ENCODE data around the gene SFMBT2. TPM values are rescaled to one million over a fixed set of nuclear protein-coding genes. Genes with fewer than 3 reads are reported as not detected.

Gene SFMBT2
- total and polyA plus RNA-seq, 4 donors: 2.9 to 11.0 (median 6.5) TPM

GRCh38 chr10:7374795-7375194 lies 36.0 kb downstream of the SFMBT2 start:
- H3K36me3 ChIP-seq (ENCODE audit: control insufficient read depth in 4 of 4, insufficient read depth in 4 of 4, low read length in 4 of 4): peaks cover 0 to 7% (median 3%) of the 10 kb centered on the region in 4 donors
- no peaks in the 10 kb centered on the region for H3K27me3 ChIP-seq (ENCODE audit: control insufficient read depth in 3 of 3, insufficient read depth in 3 of 3, low read length in 2 of 3)
- DNase-seq: no peak
- H3K9ac ChIP-seq (ENCODE audit: insufficient read depth in 1 of 2, low read length in 2 of 2): no peak overlapping the region
- ATAC-seq (ENCODE audit: insufficient read depth, low FRiP score): no peak
- H3K4me1 ChIP-seq (ENCODE audit: control insufficient read depth in 5 of 5, insufficient read depth in 5 of 5, low read length in 5 of 5): peaks cover 0 to 2% (median 0%) of the 10 kb centered on the region in 5 donors
- H3K9me3 ChIP-seq (ENCODE audit: control insufficient read depth in 4 of 4, insufficient read depth in 3 of 4, low read length in 3 of 4): peaks cover 0 to 7% (median 0%) of the 10 kb centered on the region in 4 donors
- no peak overlapping the region for H3K4me3 ChIP-seq
- TF ChIP-seq CTCF (IDR thresholded peaks at IDR 0.05; ENCODE audit: control extremely low read depth, extremely low read depth): no peak
- H3K27ac ChIP-seq (ENCODE audit: low read depth in 1 of 2, low read length in 1 of 2): no peak overlapping the region
- WGBS, 2 donors: 93 to 94% methylated on average over 5 of the region's 5 CpGs

DNA sequence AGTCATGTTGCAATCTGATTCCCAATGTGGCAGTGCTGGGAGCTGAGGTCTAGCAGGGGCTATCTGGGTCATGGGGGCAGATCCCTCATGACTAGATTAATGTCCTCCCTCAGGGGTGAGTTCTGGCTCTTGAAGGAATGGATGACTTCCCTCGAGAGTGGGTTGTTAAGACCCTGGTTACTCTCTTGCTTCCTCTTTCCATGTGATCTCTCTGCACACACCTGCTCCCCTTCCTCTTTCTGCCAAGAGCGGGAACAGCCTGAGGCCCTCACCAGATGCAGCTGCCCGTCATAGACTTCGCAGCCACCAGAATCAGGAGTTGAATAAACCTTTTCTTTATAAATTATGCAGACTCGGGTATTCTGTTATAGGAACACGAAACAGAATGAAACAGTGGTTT lies 37.8 kb downstream of the SFMBT2 start:
- WGBS, 2 donors: 90% methylated on average over 6 of the region's 6 CpGs
- no peak overlapping the region for H3K9ac ChIP-seq (ENCODE audit: insufficient read depth in 1 of 2, low read length in 2 of 2)
- no peak overlapping the region for H3K4me3 ChIP-seq
- TF ChIP-seq CTCF (IDR thresholded peaks at IDR 0.05; ENCODE audit: control extremely low read depth, extremely low read depth): no peak
- no peaks in the 10 kb centered on the region for H3K27me3 ChIP-seq (ENCODE audit: control insufficient read depth in 3 of 3, insufficient read depth in 3 of 3, low read length in 2 of 3)
- no peak for DNase-seq
- no peak for ATAC-seq (ENCODE audit: insufficient read depth, low FRiP score)
- peaks cover 0 to 2% (median 0%) of the 10 kb centered on the region in 5 donors for H3K4me1 ChIP-seq (ENCODE audit: control insufficient read depth in 5 of 5, insufficient read depth in 5 of 5, low read length in 5 of 5)
- H3K36me3 ChIP-seq (ENCODE audit: control insufficient read depth in 4 of 4, insufficient read depth in 4 of 4, low read length in 4 of 4): peaks cover 3 to 6% (median 4%) of the 10 kb centered on the region in 4 donors
- H3K9me3 ChIP-seq (ENCODE audit: control insufficient read depth in 4 of 4, insufficient read depth in 3 of 4, low read length in 3 of 4): peaks cover 0 to 7% (median 0%) of the 10 kb centered on the region in 4 donors
- no peak overlapping the region for H3K27ac ChIP-seq (ENCODE audit: low read depth in 1 of 2, low read length in 1 of 2)

DNA sequence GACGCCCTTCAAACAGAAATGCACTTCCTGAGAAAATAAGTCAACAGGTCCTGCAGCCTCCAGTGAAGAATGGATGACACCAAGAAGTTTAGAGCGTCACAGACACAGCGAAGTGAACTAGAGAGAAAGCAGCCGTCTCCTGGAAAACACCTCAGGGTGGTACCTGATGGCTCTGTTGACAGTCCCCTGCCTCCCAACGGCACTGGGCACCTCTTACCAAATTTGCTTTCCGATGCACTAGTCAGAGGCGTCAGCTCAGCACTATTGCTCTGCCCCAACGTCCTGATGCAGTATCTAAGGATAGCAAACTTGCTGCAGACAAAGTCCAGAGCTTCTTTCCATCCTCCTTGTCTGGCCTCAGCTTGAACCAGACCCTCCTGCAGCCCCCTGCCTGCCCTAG lies 38.3 kb downstream of the SFMBT2 start:
- no peak for TF ChIP-seq CTCF (IDR thresholded peaks at IDR 0.05; ENCODE audit: control extremely low read depth, extremely low read depth)
- peaks cover 0 to 6% (median 4%) of the 10 kb centered on the region in 4 donors for H3K36me3 ChIP-seq (ENCODE audit: control insufficient read depth in 4 of 4, insufficient read depth in 4 of 4, low read length in 4 of 4)
- WGBS, 2 donors: 96% methylated on average over 8 of the region's 8 CpGs

GRCh38 chr10:7370511-7370910 lies 40.3 kb downstream of the SFMBT2 start:
- Histone ChIP-seq H3K36me3 (ENCODE audit: control insufficient read depth in 4 of 4, insufficient read depth in 4 of 4, low read length in 4 of 4) (peaks cover 4 to 16% (median 7%) of the 10 kb centered on the region in 4 donors), H3K9me3 (ENCODE audit: control insufficient read depth in 4 of 4, insufficient read depth in 3 of 4, low read length in 3 of 4) (peaks cover 0 to 6% (median 0%) of the 10 kb centered on the region in 4 donors), H3K4me1 (ENCODE audit: control insufficient read depth in 5 of 5, insufficient read depth in 5 of 5, low read length in 5 of 5) (peaks cover 0 to 4% (median 0%) of the 10 kb centered on the region in 5 donors), H3K27ac (ENCODE audit: low read depth in 1 of 2, low read length in 1 of 2) (no peak overlapping the region), H3K9ac (ENCODE audit: insufficient read depth in 1 of 2, low read length in 2 of 2) (no peak overlapping the region), H3K27me3 (ENCODE audit: control insufficient read depth in 3 of 3, insufficient read depth in 3 of 3, low read length in 2 of 3) (no peaks in the 10 kb centered on the region), H3K4me3 (no peak overlapping the region)
- ATAC-seq (ENCODE audit: insufficient read depth, low FRiP score) (no peak), DNase-seq (no peak)
- whole genome bisulfite sequencing, 2 donors: 94 to 95% methylated on average over 7 of the region's 7 CpGs
- no peak for TF ChIP-seq CTCF (IDR thresholded peaks at IDR 0.05; ENCODE audit: control extremely low read depth, extremely low read depth)

More for the DNA sequence above, 38.3 kb downstream of the SFMBT2 start:
- H3K9me3 ChIP-seq (ENCODE audit: control insufficient read depth in 4 of 4, insufficient read depth in 3 of 4, low read length in 3 of 4): peaks cover 0 to 5% (median 0%) of the 10 kb centered on the region in 4 donors
- H3K4me3 ChIP-seq: no peak overlapping the region
- H3K27ac ChIP-seq (ENCODE audit: low read depth in 1 of 2, low read length in 1 of 2): no peak overlapping the region
- no peaks in the 10 kb centered on the region for H3K27me3 ChIP-seq (ENCODE audit: control insufficient read depth in 3 of 3, insufficient read depth in 3 of 3, low read length in 2 of 3)
- H3K9ac ChIP-seq (ENCODE audit: insufficient read depth in 1 of 2, low read length in 2 of 2): no peak overlapping the region
- peaks cover 0 to 2% (median 0%) of the 10 kb centered on the region in 5 donors for H3K4me1 ChIP-seq (ENCODE audit: control insufficient read depth in 5 of 5, insufficient read depth in 5 of 5, low read length in 5 of 5)
- ATAC-seq (ENCODE audit: insufficient read depth, low FRiP score) (no peak), DNase-seq (no peak)

Data from lung (tissue), 12 donors.